Non-pigmented ciliary epithelial cell (primary cell): Measurements from ENCODE around the gene PTMS.

Experiments
- DNase-seq: peaks from one replicate; pipeline ENCODE4 v3.0.0-alpha.2; 2010; ENCODE audit warnings: low read depth

PTMS gene

DNA sequence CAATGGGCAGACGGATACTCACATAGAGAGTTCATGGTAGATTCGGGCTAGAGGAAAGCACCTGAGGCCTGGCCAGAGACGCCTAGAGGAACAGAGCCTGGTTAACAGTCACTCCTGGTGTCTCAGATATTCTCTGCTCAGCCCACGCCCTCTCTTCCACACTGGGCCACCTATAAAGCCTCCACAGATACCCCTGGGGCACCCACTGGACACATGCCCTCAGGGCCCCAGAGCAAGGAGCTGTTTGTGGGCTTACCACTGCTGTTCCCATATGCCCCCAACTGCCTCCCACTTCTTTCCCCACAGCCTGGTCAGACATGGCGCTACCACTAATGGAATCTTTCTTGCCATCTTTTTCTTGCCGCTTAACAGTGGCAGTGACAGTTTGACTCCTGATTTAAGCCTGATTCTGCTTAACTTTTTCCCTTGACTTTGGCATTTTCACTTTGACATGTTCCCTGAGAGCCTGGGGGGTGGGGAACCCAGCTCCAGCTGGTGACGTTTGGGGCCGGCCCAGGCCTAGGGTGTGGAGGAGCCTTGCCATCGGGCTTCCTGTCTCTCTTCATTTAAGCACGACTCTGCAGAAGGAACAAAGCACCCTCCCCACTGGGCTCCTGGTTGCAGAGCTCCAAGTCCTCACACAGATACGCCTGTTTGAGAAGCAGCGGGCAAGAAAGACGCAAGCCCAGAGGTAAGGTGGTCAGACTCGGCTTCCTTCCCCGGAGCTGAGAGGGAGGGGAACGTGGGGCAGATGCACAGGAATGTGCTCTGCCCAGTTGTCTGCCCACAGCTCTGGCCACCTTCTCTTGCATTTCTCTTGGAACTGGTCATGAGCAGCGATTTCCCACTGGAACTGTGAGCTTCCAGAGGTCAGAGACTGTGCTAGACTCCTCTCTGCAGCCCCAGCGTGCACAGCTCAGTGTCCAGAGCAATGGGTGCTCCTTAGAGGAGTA, 23.1 kb downstream of the PTMS start, which contains the start of gene CD4:
CD4 (plus strand) TSS at position 557 of the 953 bp plus-strand sequence. CDS start 10,611 bp downstream, outside the sequence.
- DNase-seq, result no peak

DNA sequence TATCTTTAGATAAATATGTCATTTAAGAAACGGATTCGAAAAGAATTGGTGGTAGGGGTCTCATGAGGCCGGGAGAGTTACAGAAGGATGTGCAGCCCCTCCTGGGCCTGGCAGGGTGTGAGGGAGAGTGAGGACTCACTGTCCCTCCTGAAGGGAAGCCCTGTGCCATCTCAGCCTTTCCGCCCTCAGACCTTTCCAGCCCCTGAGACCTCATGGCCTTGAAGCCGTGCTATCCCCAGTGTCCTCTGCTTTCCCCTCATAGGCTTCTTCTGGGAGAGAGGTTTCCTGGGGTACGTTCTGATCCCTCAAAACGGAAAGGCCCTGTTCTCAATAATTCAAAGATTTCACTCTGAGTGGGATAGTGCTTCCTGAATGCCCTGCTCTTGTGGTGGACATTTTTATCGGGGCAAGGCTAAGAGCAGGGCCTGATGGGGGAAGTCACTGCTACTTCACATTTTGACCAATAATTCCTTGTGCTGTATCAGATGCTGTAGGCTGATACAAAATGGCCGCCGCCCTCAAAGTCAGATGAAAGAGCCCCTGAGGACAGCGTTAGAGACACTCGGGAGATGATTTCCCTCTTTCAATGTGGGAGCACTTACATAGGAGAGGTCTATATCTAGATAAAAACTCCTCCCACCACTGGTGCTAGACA, 24.5 kb downstream of the PTMS start:
- no peak for DNase-seq

DNA sequence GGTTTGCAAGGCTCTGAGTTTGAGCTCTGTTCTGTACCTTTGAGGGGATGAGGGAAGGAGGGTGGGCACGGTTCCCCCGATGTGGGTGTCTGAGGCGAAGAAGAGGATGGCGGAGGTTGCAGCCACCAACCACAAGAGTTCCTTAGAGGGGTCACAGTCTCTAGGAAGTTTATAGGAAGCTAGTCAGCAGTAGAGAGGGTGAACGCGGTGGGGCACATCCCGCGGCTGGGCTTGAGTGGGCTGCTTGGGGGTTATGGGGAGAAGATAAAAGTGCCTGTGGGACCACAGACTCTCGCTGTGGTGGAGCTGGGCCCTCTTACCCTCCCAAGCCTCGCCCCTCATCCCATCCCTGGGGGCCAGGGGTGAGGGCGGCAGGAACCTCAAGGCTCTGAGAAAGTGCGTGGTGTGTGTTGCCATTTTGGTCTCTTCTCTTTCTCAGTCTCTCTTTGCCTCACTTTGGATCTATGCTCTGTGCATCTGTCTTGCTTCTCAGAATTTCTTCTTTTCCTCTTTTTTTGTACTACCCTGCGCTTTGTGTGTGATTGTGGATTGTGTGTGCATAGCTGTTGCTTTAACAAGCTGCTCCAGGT, 25.9 kb downstream of the PTMS start:
- no peak for DNase-seq

DNA sequence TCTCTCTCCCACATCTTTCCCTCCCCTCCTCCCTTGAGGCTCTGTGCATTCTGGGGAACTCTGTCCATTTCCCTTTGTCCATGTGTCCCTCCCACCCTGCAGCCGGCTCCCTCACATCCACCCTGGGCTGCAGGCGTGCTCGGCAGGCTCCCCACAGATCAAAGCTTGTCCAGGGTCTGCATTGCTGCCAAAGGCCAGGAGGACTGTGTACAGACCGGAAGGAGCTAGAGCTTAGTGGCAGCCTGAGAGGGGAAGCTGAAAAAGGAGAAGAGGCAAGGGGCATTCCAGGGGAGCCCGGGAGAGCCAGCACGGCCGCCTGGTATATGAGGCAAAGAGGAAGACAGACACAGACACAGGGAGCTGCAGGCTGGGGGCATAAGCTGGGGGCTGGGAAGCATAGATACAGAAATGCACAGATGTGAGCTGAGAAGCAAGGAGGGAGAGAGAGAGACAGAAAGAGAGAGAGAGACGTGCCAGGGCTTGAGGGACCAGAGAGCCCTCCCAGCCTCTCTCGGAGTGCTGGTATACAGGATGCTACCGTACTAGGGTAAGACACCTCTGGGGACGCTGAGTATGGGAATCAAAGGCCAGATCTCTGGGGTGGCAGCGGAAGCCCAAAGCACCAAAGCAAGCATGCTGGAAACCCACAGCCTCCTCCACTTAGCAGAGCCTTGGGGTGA, 26.5 kb downstream of the PTMS start:
- DNase-seq, result no peak

DNA sequence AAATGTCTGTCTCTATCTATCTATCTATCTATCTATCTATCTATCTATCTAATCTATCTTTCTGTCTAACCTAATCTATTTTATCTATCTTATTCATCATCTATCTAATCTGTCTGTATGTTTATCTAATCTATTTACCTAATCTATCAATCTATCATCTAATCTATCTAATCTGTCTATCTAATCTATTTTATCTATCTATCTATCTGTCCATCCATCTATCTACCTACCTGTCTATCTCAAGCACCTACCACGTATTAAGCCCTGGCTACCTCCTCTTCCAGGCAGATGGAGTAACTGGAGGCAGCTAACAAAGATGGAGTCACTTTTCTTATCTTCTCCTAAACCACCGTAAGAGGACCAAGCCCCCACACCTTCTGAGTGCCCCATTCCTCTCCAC, 28.9 kb downstream of the PTMS start:
- DNase-seq, result no peak

DNA sequence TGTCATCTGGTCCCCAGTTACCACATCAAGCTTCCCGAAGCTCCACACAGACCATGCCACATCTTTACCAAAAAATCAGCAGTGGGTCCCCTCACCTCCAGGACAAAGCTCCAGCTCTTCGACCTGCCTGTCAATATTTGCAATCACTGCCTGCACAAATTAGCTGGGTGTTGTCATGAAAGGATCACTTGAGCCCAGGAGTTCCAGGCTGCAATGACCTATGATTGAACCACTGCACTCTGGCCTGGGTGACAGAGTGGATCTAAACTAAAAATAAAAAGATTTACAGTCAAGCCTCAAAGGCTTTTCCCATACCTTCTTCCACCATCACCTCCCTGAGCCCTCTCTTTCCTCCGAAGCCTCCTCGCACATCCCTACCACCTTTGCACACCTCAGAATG, 30.4 kb downstream of the PTMS start:
- DNase-seq, result no peak

DNA sequence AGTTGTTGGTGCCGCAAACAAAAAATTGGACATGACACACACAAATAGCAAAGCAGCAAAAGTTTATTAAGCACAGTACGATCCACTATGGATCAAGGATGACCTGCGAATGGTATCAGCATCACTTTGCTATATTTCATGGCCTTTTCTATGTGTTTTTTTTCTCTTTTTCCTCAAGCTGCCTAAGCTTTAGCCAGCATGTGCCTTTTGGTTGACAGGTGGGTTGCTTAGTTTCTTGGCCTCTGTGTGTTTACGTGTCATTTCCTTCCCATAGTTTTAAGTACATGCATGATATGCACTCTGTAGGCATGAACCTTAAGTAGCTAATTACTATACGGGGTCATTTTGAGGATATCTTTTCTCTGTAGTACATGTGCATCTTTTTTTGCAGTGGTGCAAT, 33.0 kb downstream of the PTMS start:
- DNase-seq, result no peak

DNA sequence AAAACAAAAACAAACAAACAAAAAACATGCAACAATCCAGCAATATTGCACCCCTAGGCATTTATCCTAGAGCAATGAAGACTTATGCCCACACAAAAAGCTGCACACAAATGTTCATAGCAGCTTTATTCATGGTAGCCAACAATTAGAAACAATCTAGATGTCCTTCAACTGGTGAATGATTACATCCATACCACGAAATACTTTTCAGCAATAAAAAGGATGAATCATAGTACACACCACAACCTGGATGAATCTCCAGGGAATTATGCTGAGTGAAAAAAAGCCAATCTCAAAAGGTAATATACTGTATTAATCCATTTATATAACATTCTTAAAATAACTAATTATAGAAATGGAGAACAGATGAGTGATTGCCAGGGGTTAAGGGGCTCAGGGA, 41.0 kb downstream of the PTMS start:
- no peak for DNase-seq

DNA sequence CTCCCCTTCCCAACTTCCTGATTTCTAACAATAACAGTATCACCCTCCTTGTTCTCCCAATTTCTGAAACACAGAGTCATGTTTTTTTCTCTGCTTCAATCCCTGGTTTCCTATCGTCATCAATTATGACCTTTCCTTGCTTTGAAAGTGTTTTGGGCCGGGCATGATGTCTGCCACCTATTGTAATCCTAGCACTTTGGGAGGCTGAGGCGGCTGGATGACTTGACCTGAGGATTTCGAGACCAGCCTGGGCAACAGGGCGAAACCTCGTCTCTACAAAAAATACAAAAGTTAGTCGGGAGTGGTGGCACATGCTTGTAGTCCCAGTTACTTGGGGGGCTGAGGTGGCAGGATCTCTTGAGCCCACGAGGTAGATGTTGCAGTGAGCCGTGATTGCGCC, 42.9 kb downstream of the PTMS start:
- DNase-seq, result no peak

DNA sequence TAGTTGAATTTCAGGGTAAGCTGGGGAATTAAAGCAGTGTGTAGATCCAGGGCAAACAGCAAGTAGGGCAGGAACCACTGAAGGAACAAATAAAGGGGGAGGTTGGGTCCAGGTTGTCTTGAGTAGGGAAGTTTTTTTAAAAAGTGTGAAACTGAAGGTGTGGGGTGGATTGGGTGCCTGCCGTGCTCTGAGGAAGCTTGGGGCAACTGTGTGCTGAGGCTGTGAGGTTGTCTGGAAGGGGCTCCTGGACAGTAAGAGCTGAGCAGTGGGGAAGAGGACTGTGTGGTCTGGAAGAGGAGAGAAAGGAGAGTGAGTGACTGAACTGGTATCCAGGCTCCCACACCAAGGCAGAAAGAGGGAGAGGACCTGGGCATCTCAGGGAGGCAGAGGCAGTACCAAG, 44.6 kb downstream of the PTMS start:
- DNase-seq, result no peak

DNA sequence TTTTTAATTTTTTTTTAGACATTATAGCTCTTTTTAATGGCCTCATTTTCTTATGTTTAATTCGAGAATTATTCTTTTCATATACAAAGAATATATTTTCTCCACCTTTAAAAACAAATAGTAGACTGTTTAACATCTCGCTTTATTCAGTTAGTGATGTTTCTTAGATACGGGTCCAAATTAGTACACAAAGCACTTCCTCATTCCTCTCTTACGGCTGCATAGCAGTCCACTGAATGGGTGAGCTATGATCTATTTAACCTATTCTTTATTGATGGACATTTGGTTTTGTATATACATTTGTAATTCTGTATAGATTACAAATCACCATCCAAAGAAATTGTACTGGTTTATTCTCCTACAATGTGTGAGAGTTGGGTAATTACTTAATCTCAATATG, 47.2 kb downstream of the PTMS start:
- DNase-seq, result no peak

DNA sequence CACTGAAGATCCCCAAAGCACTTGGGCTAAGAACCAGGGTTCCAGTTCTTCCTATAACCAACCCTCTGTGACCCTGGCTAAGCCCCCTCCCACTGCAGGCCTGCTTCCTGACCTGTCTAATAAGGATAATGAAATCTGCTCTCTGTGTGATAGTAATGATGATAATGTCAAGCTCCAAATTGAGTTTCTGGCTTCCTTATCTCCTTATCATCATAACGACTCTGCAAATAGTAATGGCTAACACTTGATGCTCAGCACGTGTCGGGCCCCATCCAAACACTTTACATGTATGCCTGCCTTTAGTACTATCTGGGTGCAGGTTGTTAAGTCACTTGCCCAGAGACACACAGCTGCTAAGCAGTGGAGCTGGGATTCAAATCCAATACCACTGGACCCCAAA, 50.4 kb downstream of the PTMS start:
- DNase-seq, result no peak

DNA sequence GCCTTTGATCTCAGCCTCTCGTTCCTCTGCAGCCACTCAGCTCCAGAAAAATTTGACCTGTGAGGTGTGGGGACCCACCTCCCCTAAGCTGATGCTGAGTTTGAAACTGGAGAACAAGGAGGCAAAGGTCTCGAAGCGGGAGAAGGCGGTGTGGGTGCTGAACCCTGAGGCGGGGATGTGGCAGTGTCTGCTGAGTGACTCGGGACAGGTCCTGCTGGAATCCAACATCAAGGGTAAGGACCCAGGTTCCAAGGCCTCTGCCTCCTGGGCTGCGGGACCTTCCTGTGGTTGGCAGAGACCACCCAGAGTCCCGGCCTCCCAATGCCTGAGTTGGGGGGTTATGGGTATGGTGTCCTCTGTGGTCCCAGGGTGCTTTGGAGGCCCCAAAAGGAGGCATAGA, 50.9 kb downstream of the PTMS start:
- no peak for DNase-seq

DNA sequence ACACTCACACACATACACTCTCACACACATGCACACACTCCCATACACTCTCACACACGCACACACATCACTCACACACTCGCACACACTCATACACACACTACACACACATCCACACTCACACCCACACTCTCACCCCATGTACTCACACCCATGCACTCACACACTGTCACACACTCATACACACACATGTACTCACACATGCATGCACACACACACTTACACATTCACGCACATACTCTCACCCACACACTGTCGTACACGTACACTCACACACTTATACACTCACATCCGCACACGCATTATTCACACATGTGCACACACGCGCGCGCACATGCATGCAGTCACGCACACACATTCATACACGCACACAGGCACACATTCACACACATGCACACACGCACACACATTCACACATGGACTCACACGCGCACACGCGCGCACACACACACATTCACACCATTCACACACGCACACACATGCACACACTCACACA, 51.5 kb downstream of the PTMS start:
- DNase-seq, result no peak

DNA sequence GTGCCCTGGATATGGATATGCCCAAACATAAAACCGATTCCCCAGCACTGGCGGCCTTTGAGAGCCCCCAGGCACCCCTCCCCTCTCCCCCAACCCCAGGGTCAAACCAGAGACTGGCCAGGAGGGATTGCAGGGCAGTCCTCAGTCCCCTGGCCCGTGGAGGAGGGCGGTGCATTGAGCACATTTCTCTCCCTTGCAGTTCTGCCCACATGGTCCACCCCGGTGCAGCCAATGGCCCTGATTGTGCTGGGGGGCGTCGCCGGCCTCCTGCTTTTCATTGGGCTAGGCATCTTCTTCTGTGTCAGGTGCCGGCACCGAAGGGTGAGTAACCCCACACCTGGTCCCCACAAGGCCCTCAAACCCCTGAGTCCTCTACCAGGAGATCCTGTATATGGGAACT, 52.1 kb downstream of the PTMS start:
- no peak for DNase-seq

DNA sequence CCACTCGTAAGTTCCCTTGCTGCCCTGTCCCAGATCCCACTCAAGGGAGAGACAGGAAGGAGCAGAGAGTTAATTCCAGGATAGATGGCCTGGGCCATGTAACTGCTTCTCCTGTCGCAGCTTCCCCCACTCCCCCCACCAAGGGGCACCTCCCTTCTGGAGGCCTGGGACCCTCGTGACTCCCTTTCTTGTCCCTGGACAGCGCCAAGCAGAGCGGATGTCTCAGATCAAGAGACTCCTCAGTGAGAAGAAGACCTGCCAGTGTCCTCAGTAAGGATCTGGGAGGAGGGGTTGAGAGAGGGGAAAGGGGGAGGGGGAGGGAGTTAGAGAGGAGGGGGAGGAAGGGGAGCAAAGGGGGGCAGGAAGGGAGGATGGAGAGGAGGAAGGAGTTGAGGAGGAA, 52.5 kb downstream of the PTMS start:
- no peak for DNase-seq

DNA sequence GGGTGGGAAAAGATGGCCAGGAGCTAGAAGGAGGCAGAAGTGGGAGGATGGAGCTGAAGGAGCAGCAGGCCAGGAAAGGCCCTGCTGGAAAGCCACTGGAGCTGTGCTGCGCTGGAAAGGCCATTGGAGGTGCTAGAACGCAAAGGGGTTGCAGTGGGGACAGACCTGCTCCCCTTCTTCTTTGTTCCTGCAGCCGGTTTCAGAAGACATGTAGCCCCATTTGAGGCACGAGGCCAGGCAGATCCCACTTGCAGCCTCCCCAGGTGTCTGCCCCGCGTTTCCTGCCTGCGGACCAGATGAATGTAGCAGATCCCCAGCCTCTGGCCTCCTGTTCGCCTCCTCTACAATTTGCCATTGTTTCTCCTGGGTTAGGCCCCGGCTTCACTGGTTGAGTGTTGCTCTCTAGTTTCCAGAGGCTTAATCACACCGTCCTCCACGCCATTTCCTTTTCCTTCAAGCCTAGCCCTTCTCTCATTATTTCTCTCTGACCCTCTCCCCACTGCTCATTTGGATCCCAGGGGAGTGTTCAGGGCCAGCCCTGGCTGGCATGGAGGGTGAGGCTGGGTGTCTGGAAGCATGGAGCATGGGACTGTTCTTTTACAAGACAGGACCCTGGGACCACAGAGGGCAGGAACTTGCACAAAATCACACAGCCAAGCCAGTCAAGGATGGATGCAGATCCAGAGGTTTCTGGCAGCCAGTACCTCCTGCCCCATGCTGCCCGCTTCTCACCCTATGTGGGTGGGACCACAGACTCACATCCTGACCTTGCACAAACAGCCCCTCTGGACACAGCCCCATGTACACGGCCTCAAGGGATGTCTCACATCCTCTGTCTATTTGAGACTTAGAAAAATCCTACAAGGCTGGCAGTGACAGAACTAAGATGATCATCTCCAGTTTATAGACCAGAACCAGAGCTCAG, 53.2 kb downstream of the PTMS start:
- DNase-seq, result no peak

DNA sequence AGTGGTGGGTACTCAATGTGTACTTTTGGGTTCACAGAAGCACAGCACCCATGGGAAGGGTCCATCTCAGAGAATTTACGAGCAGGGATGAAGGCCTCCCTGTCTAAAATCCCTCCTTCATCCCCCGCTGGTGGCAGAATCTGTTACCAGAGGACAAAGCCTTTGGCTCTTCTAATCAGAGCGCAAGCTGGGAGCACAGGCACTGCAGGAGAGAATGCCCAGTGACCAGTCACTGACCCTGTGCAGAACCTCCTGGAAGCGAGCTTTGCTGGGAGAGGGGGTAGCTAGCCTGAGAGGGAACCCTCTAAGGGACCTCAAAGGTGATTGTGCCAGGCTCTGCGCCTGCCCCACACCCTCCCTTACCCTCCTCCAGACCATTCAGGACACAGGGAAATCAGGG, 54.0 kb downstream of the PTMS start:
- DNase-seq, result no peak
